GM19452 (cell line): ENCODE results near the gene HDDC3.
"Not testable (repeated sequence)": the region's sequence is repeated elsewhere in the genome, so short reads cannot be mapped to it uniquely, and the experiment has no call there.

Source experiments
- ATAC-seq: cut with Tn5 transposase; IDR thresholded peaks from one replicate; pipeline ENCODE4 v1.9.1; 2021; ENCODE audit not compliant: unreplicated experiment

Gene HDDC3

DNA sequence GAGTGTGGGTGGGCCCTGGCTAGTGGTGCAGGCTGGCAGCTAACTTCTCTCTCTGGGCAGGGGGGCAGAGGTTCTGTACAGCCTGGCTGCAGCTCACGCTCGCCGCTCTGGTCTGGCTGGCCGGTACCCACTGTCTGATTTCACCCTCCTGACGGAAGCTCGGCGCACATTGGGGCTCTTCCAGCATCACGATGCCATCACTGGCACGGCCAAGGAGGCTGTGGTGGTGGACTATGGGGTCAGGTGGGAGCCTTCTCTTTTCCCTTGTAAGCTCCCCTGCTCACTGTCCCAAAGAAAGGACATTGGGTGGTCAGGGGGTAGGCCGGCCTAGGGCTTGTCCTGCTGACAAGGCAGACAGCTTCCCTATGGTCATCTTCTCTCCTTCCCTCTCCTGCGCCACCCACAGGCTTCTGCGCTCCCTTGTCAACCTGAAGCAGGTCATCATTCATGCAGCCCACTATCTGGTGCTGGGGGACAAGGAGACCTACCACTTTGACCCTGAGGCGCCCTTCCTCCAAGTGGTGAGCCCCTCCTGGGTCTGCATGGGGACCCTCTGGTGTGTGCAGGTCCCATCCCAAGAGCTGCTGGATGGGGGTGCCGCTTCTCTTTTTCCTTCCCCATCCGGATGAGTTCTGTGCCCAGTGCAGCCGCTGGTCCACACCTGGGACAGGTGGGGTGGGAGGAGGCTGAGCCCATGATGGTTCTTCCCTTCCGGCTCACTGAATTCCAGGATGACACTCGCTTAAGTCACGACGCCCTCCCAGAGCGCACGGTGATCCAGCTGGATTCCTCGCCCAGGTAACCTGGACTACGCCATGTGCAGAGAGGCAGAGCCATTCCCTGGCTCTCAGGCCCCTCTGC, 21.7 kb downstream of the HDDC3 start:
- no peak for ATAC-seq

DNA sequence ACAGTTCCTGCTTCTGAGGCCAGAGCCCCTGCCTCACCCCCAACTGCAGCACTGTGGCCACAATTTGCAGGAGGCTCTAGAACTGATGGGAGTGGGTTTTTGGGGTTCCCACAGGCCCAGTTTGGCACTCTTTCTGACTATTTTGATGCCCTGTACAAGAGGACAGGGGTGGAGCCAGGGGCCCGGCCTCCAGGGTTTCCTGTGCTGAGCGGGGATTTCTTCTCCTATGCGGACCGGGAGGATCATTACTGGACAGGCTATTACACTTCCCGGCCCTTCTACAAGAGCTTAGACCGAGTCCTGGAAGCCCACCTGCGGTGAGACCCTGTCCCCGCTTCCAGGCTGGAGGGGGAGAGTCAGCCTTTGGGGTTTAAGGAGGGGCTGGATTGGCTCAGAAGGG, 22.4 kb downstream of the HDDC3 start:
- no peak for ATAC-seq

DNA sequence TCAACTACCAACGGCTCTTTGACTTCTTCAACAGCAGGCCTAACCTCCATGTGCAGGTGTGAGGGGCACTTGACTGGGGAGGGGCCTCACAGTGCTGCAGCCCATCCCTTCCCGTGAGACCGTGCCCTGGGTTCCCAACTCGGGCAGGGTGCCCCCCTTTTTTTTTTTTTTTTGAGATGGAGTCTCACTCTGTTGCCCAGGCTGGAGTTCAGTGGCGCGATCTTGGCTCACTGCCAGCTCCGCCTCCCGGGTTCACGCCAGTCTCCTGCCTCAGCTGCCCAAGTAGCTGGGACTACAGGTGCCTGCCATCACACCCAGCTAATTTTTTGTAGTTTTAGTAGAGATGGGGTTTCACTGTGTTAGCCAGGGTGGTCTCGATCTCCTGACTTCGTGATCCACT, 22.9 kb downstream of the HDDC3 start:
- ATAC-seq, result not testable (repeated sequence)

DNA sequence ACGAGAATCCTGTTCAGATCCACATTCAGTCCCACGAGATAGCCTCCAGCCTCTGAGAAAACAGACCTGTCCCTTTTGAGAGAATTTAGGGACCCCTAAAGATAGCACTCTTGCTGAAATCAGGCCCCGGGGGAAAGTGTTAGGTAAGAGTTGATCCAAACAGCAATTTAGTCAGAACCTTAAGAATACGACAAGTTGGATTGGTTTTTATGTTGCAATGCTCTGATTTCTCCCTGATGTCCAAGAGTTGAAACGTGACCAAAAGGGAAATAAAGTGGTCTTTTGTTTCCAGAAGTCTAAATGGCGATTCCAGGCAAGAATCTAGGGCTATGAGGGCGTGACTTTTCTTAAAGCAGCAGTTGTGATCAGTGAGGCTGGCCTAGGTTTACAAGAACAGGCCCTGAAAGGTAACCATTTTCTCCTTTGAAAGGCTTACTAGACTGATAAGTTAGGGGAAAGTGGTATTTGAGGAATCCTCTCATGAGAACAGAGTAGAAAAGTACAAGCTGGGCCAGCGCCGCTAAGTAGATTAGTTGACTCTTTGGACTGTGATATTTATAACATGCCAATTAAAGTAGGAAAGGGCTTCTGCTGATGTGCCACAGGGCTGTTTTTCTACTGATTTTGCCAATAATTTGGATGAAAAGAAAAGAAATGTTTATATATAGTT, 24.4 kb downstream of the HDDC3 start:
- no peak for ATAC-seq

DNA sequence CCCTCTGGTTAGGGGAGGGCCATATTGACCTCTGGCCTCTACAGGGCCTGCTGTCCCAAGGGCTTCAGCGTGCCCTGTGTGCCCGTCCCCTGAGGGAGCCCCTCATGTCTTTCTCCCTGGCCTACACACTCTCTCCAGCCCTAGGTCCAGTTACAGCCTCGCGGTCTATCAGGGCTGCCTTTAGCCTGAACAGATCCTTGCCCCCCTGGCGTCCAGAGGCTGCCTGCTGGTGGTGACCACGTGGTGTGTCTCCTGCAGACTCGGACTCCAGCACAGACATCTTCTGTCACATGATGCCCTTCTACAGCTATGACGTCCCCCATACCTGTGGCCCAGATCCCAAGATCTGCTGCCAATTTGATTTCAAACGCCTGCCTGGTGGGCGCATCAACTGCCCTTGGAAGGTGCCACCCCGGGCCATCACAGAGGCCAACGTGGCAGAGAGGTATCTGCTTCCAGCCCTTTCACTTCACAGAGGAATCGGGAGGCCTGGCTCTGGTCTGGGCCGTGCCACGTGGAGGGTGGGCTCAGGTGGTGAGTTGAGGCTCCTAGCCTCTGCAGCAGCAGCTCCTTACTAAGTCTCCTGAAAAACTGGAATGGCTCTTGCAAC, 25.2 kb downstream of the HDDC3 start:
- ATAC-seq, result no peak

DNA sequence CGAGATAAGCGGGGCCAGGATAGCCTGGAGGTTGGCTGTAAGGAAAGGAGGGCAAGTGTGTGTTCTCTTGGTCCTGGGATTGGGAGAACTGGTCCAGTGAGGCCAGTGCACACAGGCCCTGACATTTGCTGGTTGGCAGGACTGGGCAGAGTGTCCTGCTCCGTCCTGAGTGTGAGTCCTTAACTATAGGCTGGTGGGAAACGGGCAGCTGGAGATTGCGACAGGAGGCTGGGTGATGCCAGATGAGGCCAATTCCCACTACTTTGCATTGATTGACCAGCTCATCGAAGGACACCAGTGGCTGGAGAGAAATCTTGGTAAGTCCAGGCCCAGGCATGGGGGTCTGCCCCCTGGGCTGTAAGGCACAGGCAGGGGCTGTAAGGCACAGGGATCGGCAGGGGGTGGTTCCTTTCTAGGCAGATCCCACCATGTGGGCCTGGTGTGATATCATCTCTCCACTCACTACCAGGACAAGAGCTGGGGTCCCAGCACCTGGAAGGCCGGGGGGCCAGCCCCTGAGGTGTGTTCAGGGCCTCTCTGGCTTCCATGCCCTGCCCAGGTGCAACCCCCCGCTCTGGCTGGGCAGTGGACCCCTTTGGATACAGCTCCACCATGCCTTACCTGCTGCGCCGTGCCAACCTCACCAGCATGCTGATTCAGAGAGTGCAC, 26.0 kb downstream of the HDDC3 start:
- no peak for ATAC-seq

DNA sequence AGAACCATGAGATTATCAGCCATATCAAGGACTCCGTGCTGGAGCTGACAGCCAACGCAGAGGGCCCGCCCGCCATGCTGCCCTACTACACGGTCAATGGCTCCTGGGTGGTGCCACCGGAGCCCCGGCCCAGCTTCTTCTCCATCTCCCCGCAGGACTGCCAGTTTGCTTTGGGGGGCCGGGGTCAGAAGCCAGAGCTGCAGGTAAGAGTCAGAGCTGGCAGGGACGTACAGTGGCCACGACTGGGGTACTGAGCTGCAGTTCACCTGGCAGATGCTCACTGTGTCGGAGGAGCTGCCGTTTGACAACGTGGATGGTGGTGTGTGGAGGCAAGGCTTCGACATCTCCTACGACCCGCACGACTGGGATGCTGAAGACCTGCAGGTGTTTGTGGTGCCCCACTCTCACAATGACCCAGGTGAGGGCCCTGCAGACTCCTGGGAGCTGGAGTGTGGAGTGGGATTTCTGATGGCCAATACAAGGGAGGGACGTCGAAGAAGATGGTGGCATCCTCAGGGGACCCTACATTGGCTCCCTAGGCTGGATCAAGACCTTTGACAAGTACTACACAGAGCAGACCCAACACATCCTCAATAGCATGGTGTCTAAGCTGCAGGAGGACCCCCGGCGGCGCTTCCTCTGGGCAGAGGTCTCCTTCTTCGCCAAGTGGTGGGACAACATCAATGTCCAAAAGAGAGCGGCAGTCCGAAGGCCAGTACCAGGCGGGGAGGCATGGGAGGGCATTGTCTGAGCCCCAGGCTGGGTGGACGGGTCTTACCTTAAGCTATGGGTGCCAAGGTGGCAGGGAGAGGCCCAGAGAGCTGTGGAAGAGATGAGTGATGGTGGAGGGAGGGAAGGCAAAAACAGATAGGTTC, 26.8 kb downstream of the HDDC3 start:
- ATAC-seq, result no peak

DNA sequence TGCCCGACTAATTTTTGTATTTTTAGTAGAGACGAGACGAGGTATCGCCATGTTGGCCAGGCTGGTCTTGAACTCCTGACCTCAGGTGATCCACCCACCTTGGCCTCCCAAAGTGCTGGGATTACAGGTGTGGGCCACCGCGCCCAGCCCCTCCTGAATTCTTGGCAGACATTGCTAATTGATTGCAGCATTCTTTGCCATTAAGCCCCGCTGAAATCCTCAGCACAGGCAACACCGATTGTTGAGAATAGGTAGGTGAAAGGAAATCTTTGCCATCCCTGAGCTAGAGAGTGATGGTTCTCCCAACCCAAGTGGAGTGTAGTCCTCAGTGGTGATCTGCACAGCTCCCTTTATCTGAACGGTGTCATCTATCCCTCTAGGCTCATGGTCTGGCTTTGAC, 27.6 kb downstream of the HDDC3 start:
- no peak for ATAC-seq

DNA sequence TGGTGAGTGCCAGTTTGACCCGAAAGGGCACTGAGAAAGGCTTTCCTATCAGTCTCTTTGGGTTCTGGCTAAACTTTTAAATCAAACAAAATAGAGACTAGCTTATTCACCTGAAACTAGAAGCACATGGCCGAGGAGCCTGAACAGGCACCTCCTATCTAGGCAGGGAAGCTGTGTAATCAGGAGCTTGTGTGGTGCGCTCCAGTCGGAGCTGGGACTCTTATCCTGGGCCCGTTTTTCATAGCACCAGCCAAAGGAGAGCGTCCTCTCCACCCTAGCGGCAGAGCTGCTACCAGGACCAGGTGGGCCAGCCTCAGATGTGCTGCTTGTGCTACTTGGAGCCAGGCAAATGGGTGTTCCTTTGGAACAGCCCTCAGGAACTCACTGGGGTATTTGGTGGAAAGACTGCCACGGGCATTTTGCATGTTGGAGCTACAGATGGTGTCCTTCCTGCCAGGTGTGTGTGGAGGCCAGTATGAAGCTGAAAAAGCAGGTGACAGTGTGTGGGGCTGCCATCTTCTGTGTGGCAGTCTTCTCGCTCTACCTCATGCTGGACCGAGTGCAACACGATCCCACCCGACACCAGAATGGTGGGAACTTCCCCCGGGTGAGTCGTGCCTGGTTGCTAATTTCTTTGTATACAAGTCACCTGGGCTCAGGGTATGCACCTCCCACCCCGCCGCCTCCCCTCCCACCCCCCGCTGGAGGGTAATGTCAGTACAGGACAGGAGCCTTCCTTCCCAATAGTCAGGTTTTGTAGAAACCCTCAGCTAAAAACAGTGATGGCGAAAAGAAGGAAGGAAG, 28.4 kb downstream of the HDDC3 start:
- no peak for ATAC-seq

DNA sequence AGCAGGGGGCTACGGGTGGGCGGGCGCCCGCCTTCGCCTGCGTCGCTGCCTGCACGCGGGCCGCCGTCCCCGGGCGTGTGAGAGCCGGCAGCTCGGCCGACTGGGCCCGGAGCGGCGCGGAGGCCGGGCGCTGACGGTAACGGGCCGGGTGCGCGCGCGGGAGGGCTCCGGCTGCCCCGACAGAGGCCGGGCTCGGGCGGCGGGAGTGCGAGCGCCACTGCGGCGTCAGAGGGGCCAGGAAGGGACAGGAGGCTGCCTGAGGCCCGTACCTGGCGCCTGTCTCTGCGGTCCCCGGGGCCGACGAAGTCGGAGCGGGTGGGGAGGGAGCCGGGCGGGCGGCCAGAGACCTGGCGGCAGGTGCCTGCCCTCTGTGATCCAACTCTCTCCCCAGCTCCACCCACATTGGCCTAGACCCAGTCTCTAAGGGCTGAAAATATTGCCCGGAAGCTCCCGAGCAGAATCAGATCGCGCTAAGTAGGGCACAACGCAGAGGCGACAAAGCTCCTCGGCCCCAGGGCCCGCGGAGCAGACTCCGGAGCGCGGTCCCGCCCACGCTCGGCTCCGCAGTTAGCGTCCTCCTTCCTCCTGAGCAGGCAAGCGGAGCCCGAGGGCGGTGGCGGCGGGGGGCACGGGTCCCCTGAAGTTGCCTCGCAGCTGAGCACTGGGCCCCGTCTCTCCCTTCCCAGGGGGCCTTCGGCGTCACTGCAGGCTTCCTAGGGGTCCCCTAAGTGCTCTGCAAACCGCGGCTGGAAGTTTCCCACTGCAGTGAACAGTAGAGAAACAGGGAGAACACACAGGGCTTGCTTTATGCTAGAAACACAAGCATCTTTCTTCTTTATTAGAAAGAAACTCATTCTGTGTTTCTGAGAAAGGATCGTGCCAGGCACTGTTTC, 29.3 kb downstream of the HDDC3 start, which contains the start of gene MAN2A2:
MAN2A2 (plus strand) TSS at position 463 of the 893 bp plus-strand sequence. CDS start 906 bp downstream, outside the sequence.
- ATAC-seq, result peak; percentile 57

DNA sequence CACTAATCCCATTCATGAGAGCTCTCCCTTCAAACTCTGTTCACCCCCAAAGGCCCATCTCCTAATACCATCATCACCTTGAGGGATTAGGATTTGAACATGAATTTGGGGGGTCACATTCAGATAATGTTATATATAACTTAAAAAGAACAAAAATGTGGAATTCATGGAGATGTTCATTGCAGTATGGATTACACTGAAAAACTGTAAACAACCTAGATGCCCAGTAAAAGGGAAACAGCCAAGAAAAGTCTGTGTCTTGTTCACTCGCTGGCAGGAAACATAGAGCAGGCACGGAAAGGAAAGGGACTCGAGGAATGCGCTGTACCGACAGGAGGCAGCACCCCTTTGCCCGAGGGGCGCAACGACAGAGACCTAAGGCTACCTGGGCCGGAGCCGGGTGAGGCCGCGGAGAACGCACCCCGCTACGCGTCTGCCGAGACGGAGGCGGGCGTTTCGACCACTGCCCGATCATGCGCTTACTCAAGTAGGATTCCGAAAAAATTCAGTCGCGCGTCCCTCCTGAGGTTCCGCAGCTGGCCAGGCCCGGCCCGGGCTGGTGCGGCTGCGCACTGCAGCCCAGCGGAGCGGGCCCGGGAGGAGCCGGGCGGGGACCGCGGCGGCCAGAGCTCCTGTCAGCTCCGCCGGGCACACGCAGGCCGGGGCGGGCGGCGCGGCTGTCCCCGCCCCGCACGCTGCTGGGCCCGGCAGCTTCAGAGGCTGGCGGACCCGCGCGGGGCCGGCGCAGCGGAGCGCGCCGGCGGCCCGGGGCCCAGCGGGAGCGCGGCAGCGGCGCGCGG, 30.1 kb downstream of the HDDC3 start:
- ATAC-seq, result peak; percentile 73

DNA sequence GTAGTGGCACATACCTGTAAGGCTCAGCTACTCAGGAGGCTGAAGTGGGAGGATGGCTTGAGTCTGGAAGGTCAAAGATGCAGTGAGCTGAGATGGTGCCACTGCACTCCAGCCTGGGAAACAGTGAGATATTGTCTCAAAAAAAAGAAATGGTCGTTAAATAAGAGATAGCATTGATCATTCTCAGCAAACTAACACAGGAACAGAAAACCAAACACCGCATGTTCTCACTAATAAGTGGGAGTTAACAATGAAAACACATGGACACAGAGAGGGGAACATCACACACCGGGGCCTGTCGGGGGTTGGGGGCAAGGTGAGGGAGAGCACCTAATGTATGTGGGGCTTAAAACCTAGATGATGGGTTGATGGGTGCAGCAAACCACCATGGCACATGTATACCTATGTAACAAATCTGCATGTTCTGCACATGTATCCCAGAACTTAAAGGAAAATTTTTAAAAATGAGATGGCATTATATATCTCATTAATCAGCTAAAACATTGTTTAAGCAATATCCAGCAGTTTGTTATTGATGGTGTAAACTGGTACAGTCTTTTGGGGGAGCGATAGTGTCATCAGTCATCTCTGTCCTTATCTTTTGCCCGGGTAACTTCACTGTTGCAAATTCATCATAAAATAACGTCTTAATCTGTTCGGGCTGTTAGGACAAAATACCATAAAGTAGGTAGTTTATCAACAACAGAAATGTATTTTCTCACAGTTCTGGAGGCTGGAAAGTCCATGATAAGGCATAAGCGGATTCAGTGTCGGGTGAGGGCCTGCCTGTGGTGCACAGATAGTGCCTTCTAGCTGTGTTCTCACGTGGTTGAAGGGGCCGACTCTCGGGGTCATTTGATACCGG, 30.9 kb downstream of the HDDC3 start:
- no peak for ATAC-seq

DNA sequence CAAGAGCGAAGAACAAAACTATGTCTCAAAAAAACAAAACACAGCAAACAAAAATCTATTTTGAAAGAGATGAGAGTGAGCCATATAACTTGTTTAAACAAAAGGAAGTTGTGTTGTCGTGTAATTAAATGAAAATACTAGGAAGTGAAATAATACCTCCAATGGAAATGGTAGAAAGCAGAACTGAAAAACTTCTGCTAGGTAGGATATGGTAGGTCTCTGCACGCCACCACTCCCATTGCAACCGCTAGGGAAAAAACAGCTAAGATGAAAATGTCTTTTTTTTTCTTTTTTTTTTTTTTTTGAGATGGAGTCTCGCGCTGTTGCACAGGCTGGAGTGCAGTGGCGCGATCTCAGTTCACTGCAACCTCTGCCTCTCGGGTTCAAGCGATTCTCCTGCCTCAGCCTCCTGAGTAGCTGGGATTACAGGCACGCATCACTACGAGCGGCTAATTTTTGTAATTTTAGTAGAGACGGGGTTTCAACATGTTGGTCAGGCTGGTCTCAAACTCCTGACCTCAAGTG, 35.2 kb downstream of the HDDC3 start:
- not testable (repeated sequence) for ATAC-seq

DNA sequence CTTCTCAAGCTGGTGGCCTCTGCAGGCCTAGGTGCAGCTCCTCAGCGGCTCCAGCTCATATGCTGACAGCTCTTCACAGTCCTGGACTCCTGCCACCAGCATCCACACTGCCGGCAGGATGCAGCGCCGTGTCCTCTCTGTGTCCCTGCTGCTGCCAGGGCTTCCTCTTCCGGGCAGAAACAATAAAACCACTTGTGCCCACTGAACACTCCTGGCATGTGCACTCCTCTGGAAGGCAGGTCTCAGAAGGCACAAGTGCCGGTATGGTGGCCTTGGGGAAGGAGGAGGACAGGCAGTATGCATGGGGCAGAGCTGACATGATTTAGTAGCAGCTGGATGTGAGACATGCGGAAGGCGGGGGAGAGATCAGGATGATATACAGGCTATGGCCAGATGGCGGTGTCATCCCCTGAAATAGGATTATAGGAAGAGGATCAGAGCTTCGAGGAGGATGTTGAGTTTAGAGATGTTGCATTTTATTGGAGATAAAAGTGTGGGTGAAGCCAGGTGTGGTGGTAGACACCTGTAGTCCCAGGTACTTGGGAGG, 36.7 kb downstream of the HDDC3 start:
- ATAC-seq, result no peak

DNA sequence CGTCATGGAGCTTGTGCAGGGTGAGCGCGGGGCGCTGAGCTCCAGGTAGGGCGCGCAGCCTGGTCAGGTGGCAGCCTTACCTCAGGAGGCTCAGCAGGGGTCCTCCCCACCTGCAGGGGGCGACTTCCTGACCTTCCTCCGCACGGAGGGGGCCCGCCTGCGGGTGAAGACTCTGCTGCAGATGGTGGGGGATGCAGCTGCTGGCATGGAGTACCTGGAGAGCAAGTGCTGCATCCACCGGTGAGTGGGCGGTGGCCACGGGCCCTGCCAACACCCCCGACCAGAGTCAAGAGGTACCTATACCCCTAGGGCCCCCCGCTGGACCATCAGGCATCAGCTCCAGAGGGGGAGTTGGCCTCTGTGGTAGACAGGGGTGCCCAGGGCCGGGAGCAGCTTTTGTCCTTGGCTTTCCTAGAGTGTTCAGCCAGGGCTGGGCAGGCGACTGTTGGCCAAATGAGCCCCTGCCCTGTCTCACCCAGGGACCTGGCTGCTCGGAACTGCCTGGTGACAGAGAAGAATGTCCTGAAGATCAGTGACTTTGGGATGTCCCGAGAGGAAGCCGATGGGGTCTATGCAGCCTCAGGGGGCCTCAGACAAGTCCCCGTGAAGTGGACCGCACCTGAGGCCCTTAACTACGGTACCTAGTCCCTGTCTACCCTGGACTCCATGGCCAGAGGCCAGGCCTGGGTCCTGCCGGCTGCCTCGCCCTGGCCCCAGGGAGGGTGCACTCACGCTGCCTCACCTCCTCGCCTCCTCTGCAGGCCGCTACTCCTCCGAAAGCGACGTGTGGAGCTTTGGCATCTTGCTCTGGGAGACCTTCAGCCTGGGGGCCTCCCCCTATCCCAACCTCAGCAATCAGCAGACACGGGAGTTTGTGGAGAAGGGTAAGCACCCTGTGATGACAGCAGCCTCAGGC, 38.9 kb downstream of the HDDC3 start:
- no peak for ATAC-seq
